Brain pericyte (primary cell): Measurements from ENCODE around the gene IL1F10.
"Not testable (repeated sequence)": the region's sequence is repeated elsewhere in the genome, so short reads cannot be mapped to it uniquely, and the experiment has no call there.

Experiments
- DNase-seq: peaks from one replicate; pipeline ENCODE4 v3.0.0-alpha.2; 2012; ENCODE audit warnings: low read depth, low spot score

Gene IL1F10

DNA sequence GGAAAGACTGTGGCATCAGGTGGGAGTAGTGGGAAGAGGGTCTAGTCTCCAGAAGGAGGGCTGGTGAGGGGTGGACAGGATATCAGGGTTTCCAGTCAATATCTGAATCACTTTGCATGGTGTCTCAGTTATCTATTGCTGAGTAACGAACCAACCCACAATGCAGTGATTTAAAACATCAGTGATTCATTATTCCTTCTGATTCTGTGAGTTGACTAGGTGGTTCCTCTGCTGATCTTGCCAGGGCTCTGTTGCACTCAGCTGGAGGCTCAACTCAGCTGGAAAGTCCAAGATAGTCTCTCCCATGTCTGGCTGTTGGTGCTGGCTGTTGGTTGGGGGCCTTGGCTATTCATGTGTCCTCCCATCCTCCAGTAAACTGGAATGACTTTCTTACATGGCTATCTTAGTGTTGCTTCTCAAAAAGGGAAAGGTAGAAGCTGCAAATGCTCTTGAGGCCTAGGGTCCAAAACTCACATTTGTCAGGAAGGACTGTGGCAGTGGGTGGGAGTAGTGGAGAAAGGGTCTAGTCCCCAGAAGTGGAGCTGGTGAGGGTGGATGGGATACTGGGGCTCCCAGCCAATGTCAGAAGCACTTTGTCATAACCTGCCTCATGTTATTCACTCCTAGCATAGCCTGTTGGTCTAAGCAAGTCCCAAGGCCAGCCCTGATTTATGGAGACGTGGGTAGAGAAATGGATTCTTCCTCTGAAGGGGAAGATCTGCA lies 13.9 kb downstream of the IL1F10 start:
- DNase-seq = no peak

DNA sequence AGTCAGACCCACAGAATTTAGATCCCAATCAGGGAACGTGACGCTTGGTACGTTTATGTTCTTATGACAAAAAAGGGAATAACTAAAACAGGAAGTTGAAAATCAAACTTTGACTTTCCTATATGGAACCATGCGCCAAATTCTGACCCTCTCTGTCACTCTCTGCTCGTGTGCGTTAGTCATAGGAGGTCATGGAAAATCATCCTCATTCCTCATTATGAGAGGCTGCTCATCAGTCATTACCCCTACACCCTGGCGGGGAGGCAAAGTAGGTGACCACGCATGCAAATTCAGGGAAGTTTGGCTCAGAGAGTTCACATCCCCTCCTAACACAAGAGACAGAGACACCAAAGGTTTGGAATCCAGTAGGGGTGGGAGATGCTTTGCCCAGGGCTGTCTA lies 15.5 kb downstream of the IL1F10 start:
- DNase-seq = no peak

DNA sequence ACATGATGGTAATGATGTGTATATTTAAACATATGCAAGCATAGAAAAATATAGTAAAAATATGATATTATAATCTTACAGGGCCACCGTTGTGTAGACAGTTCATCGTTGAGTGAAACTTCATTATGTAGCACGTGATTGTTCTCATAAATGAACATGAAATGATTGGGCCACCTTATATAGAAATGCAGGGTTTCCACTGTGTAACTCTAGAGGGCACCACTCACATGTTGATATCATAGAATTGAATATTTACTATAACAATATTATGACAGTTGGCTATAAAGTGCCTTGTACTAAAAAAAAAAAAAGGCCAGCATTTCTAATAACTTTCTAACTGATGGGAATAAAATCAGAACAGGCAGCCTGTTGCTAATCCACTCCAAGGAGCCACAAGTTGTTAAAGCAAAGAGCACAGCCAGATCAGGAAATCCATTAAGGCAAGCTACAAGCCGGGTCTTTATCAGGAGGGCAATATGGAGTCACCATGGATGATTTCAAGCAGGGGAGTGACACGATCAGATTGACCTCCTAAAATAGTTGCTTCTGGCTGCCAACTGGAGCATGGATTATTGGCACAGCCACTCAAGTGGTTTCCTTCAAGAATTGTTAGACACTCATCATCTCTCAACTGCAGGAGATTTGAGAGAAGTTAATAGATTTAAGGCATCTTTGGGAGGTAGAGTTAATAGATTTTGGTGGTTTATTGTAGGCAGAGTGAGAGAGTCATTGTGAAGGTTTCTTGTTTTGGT lies 16.7 kb downstream of the IL1F10 start:
- no peak for DNase-seq

DNA sequence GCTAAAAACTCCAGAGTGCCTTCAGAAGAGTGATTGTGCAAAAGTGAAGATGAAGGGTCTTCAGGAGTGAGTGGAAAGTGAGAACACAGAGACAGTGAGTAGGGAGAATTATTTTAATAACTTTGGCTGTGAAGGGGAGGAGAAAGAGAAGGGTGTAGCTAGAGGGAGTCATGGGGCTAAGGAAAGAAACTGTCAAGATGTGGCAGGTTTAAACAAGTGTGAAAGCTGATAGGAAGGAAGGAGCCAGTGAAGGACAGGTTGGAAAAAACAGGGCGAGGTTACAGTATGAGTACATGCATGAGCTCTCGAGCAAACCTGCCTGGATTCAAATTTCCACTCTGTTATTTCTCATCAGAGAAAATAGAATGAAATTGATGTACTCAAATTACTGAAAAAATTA lies 17.8 kb downstream of the IL1F10 start:
- DNase-seq = no peak

DNA sequence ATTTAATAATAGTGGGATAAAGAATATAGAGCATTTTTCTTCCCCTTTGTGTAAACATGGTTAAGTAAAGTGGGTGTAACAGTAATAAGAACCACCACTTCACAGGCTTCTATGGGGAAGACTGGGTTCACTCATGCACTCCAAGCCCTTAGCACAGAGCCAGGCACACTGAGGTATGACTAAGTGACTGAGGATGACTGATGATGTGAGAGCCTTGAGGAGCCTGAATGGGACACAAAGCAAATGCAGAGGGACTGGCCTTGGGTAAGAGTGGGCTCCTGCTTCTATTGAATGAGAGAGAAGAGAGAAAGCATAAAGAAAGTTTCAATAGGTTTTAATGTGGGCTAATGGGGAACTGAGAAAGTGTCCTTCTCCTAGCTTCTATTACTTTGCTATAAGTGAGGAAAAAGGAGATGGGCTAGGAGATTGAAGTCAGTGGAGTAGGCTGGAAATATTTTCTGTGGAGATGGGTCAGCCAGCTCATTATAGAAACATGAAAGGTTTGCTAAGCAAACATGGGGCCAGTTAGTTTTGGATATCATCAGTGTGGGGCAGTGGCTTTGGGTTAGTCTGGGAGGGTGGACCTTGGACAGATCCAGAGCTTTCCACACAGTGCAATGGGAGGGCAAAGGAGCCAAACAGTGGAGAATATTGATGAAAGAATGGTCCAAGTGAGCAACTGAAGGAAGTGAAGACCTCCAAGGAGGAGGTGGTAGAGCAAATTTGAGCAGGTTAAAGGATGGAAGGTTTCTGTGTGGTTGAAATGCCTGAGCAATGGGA lies 20.6 kb downstream of the IL1F10 start:
- no peak for DNase-seq

DNA sequence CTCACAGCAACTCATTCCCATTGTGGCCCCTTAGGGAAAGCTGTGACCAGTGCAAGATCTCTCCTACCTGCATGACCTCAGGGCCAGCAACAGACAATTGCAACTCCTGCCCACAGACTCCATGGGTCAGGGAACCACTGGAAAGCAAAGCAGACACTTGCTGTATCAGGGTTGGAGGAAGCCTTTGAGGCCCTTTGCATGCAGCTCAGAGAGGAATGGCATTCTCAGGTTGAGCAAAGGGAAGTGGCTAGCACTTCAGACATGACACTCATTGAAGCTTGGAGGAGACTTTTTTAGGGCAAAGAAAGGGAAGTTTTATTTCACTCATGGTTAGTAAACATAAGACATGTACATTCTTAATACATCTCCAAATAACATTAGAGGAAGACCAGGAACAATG lies 22.1 kb downstream of the IL1F10 start:
- no peak for DNase-seq

DNA sequence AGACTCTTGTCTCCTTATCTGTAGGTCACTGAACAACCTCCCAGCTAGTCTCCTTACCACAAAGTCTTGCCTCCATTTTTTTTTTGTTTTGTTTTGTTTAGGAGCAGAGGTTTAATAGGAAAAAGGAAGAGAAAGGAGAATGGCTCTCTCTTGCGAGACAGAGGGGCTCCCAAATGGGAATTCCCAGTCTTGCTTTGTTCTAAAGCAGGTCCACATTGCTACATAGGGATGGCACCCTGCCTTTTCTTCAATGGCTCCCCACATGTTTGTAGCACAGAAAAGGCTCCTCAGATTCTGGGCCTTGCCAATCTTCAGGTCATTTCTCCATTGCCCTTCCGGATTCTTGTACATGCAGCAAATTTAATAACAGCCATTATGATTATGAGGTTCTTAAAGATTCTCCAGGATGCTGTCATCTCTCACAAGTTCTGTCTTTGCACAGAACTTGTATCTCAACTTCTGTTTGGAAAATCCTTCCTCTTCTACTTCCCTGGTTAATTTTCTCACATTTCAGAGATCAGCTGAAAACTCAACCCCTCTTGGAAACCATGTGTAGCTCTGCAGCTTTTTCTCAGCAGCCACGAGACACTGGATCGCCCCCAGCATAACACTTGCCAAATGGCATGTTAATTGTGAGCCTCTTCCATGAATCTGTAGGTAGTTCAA lies 23.6 kb downstream of the IL1F10 start:
- no peak for DNase-seq

DNA sequence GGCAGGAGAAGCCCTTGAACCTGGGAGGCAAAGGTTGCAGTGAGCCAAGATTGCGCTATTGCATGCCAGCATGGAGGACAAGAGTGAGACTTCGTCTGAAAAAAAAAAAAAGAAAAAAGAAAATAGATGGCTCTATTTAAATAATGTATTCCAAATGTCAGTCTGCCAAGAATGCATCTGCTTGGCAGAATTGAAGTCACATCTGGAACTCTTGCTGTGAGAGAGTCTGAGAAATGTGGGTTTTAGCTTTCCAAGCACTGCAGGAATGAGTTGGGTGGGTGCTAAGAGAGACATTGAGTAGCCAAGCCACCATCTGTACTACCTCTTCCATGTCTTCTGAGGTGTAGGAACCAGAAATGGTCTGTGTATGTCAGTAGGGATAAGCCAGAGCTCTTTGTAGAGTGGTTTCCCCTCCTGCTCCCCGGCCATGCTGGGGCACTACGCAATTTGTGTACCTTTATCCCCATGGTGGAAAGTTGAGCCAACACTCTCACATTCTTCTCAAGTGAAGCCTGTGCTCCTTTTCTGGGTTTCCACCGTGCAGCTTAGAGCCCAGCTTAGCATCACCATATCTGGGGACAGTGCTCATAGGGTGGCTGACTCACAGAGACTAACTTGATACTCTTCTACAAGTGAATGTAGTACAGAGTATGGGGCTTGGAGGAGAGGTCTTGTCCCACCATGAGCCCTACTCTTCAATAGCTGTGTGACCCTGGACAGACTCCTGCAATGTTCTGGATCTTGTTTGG lies 25.3 kb downstream of the IL1F10 start:
- no peak for DNase-seq

DNA sequence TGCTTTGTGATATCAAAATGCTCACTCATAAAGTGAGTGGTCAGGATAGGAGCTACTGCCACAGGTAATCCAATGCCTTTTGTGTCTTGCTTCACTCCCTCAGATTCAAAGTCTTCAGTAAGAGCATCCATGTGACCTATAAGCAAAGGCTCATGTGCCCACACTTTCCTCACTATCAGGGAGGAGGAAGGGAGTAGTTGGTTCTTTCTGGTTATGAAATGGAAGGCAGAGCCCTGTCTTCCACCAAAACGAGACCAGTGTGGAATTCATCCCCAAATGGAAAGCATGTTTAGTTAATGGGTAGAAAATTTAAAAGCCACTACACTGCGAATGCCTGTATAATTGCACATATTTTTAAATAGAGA lies 25.8 kb downstream of the IL1F10 start:
- no peak for DNase-seq

DNA sequence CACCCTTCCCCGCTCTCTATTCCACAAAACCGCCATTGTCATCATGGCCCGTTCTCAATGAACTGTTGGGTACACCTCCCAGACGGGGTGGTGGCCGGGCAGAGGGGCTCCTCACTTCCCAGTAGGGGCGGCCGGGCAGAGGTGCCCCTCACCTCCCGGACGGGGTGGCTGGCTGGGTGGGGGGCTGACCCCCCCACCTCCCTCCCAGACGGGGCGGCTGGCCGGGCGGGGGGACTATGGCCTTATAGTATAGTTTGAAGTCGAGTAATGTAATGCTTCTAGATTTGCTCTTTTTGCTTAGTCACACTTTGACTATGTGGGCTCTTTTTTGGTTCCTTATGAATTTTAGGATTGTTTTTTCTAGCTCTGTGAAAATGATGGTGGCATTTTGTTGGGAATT lies 28.5 kb downstream of the IL1F10 start:
- DNase-seq = not testable (repeated sequence)

DNA sequence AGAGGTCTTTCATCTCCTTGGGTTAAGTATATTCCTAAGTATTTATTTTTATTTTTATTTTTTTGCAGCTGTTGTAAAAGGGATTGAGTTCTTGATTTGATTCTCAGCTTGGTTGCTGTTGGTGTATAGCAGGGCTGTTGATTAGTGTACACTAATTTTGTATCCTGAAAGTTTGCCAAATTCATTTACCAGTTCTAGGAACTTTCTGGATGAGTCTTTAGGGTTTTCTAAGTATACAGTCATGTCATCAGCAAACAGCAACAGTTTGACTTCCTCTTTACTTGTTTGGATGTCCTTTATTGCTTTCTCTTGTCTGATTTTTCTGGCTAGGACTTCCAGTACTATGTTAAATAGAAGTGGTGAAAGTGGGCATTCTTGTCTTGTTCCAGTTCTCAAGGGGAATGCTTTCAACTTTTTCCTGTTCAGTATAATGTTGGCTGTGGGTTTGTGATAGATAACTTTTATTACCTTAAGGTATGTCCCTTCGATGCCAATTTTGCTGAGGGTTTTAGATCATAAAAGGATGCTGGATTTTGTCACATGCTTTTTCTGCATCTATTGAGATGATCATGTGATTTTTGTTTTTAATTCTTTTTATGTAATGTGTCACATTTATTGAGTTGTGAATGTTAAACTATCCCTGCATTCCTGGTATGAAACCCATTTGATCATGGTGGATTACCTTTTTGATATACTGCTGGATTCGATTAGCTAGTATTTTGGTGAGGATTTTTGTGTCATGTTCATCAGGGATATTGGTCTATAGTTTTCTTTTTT lies 29.3 kb downstream of the IL1F10 start:
- DNase-seq = not testable (repeated sequence)

DNA sequence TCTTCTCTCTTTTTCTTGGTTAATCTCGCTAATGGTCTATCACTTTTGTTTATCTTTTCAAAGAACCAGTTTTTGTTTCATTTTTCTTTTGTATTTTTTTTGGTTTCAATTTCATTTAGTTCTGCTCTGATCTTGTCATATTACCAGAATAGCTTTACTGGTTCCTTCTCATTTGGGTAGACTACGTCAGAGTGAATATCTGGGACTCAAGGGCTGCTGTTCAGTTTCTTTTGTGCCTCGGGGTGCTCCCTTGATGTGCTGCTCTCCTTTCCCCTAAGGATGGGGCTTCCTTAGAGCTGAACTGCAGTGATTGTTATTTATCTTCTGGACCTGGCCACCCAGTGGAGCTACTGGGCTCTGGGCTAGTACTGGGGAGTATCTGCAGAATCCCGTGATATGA lies 30.3 kb downstream of the IL1F10 start:
- DNase-seq = no peak

DNA sequence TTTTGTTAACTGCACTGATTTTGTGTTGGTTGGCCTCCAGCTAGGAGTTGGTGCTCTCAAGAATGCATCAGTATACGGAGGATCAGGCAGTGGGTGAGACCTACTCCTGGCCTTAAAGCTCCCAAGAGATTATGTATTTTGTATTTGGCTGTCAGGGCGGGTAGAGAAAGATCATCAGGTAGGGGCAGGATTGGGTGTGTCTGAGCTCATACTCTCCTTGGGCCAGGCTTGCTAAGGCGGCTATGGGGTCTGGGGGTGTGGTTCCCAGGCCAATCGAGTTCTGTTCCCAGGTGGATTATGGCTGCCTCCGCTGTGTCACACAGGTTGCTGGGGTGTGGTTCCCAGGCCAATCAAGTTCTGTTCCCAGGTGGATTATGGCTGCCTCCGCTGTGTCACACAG lies 30.8 kb downstream of the IL1F10 start:
- no peak for DNase-seq

DNA sequence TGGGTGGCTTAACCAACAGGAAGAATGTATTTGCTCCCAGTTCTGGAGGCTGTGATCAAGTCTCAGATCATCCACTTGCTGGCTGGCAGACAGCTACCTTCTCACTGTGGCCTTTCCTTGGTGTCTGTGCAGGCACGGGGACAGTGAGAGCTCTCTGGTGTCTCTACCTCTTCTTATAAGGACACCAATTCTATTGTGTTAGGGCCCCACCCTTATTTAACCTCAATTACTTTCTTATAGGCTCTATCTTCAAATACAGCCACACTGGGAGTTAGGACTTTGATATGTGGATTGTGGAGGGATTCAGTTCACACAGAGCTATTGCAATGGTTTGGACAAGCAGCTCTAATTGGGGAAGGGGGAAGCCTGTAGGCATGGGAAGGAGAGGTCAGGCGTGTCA lies 34.4 kb downstream of the IL1F10 start:
- no peak for DNase-seq

DNA sequence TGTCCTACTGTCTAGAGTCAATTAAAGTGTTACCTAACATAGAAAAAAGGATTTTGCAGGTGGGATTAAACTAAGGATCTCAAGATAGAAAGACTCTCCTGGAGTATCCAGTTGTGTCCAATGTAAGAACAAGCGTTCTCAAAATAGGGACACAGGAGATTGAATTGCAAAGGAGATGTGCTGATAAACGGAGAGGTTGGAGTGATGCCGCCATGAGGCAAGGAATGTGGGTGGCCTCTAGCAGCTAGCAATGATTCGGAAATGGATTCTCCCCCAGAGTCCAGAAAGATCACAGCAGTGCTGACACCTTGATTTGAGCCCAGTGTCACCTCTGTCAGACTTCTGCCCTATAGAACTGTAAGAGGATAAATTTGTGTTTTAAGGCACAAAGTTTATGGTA lies 35.5 kb downstream of the IL1F10 start:
- no peak for DNase-seq

DNA sequence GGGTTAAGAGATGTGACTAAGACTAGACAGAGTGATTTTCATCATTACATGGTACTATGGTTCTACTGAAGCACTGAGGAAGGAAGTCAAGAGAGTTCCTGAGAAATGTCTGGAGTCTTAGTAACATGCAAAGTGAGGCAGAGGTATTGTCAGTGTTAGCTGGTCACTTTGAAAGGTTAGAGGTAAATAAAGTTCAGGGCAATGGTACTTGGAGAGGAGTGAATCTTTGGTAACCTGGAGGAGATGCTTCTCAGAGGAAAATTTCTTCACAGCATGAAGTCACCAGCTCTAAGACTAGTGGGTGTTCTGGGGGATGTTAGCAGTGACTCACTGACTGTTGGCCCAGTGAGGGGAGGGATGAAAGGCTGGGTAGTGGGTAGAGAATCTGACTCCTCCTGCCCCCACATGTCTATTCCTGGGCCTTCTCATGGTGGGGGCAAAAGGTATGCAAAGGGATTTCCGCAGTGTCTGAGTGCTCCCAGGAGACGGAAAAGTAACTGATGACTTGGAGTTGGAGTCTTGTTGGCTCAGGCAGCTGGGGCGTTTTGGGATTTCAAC lies 36.4 kb downstream of the IL1F10 start:
- no peak for DNase-seq

DNA sequence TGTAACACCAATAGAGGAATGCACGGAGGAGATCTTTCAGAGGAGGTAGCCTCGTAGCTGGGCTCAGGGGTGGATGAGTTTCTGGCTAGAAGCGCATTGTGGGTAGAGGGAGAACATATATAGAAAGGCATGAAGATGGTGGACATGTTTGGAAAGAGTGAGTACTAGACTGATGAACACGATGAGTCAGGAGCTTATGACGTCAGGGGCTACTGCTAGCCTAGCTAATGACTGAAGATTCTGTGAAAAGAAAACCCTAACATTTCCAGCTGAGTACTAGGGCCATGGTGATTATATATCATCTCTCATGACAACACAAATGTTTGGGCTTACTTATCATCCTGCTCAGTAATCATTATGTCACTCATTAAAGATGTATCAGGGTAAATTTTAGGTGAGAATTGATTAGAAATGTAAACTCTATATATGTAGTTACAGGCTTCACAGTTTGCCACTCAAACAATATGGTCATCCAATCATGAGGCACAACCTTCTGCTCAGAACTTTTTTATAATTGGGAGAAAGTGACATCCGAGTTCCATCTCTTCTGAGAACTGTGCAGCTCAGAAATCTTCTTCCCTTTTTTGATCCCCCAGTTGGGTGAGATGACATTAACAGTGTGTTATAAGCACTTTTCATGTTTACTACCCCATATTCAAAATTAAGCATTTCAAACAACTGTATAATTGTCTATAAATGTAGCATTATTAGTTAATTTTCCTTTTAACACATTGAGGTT lies 37.4 kb downstream of the IL1F10 start:
- DNase-seq = no peak

DNA sequence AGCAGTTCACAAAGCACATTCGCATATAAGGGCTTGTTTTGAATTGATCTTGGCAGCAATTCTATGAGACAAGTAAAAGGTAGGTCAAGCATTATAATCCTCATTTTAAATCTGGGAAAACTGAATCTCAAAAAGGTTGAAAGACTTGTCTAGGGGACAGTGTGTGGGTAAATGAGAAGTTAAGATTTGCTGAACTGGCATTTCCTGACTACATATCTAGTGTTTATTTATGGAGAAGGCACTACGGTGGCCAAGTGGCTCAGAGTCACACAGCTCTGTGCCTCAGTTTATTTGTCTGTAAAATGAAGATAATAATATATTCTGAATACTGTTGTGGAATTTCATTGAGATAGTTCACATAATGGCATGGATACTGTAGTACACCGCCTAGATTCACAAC lies 43.4 kb downstream of the IL1F10 start:
- no peak for DNase-seq

DNA sequence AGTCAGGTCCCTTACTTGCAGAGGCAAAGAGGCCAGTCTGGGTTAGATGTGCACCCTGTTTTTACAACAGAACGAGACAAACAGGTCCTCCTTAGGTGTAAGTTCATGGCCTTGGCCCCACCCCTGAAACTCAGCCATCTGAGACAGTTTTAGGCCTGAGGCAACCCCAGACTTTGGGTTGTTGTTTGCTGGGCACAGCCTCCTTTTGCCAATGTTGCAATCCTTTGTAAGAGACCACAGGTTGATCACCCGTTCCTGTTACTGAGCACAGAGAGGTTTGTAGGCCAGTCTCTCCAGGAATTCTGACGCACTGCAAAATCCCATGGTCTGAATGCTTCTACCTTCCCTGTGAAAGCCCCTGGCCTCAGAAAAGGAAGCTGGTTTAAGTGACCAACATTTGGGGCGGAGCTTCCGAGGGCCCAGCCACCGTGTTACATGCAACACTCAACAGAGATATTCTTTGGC lies 44.1 kb downstream of the IL1F10 start:
- DNase-seq = no peak

DNA sequence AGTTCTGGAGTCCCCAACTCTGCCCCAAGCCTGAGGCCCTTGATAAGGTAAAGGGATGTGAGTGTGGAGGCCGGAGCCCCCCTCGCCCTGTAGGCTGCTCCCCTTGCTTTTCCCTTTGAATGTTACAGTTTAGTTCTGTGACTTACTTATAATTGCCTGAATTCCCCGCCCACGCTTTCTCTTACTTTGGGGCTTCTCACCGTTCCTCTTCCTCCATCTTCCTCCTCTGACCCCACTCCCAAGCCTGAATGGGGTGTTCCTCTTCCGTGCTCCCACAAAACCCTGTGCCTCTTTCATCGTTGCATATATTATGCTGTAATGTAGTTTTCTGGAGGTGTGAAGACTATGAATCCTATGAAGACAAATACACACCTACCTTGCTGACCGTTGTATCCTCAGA lies 44.7 kb downstream of the IL1F10 start:
- DNase-seq = no peak
